RWPE1 (cell line): ENCODE data around the gene IFNW1.
"Not testable (repeated sequence)": the region's sequence is repeated elsewhere in the genome, so short reads cannot be mapped to it uniquely, and the experiment has no call there.

Experiments used
- CTCF ChIA-PET: fragments of 350-600 bp; sonication (Branson Sonifier 250); formaldehyde crosslinking; extraction: SDS; loops from one replicate; lab custom pipeline; 2021; lab: Yijun Ruan, JAX
- POLR2A ChIA-PET: fragments of 400-600 bp; formaldehyde crosslinking; extraction: SDS; loops from one replicate; lab custom pipeline; 2020; ENCODE audit warnings: antibody characterized with exemption; ENCODE audit not compliant: low non-redundant PET; lab: Yijun Ruan, JAX
- DNase-seq: peaks from one replicate; pipeline ENCODE4 v3.0.0; 2012; ENCODE audit warnings: low spot score
- H3K27ac ChIP-seq: fragments of 450-650 bp; 2 replicates; pipeline ENCODE4 v1.5.1; 2017
- TF ChIP-seq, protein P1 (sequence below): fragments of 450-650 bp; conservative IDR thresholded peaks from 2 replicates; pipeline ENCODE4 v1.5.1; 2017; ENCODE audit warnings: low read depth, mild to moderate bottlenecking

Gene IFNW1

GRCh38 chr9:21137020-21137419, 4.6 kb downstream of the IFNW1 start:
- CTCF ChIA-PET = no interaction called here
- H3K27ac ChIP-seq = no peak overlapping the region

GRCh38 chr9:21135736-21136135, 5.9 kb downstream of the IFNW1 start:
- no peak overlapping the region for H3K27ac ChIP-seq
- TF ChIP-seq, protein P1, sequence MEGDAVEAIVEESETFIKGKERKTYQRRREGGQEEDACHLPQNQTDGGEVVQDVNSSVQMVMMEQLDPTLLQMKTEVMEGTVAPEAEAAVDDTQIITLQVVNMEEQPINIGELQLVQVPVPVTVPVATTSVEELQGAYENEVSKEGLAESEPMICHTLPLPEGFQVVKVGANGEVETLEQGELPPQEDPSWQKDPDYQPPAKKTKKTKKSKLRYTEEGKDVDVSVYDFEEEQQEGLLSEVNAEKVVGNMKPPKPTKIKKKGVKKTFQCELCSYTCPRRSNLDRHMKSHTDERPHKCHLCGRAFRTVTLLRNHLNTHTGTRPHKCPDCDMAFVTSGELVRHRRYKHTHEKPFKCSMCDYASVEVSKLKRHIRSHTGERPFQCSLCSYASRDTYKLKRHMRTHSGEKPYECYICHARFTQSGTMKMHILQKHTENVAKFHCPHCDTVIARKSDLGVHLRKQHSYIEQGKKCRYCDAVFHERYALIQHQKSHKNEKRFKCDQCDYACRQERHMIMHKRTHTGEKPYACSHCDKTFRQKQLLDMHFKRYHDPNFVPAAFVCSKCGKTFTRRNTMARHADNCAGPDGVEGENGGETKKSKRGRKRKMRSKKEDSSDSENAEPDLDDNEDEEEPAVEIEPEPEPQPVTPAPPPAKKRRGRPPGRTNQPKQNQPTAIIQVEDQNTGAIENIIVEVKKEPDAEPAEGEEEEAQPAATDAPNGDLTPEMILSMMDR = no peak
- ChIA-PET CTCF (no interaction called here), POLR2A (no interaction called here)
- DNase-seq = no peak

More at GRCh38 chr9:21137020-21137419, 4.6 kb downstream of the IFNW1 start:
- POLR2A ChIA-PET = no interaction called here
- TF ChIP-seq, protein P1 = no peak
- no peak for DNase-seq

- H3K27ac ChIP-seq, POLR2A ChIA-PET, DNase-seq: not testable (repeated sequence)
- CTCF ChIA-PET = interaction anchor here (0.7 kb wide), 1 partner anchor 75 kb away, joined by 3 read pairs; no protein-coding TSS in a partner anchor
Observed at GRCh38 chr9:21128186-21128585, 13.4 kb downstream of the IFNW1 start.

- H3K27ac ChIP-seq = no peak overlapping the region
- ChIA-PET CTCF (no interaction called here), POLR2A (no interaction called here)
- no peak for DNase-seq
- TF ChIP-seq, protein P1 = no peak
Observed at GRCh38 chr9:21121595-21122251, 19.9 kb downstream of the IFNW1 start.

GRCh38 chr9:21121079-21121478, 20.6 kb downstream of the IFNW1 start:
- POLR2A ChIA-PET = no interaction called here
- no peak for DNase-seq
- TF ChIP-seq, protein P1 = no peak
- CTCF ChIA-PET = no interaction called here
- no peak overlapping the region for H3K27ac ChIP-seq

DNA sequence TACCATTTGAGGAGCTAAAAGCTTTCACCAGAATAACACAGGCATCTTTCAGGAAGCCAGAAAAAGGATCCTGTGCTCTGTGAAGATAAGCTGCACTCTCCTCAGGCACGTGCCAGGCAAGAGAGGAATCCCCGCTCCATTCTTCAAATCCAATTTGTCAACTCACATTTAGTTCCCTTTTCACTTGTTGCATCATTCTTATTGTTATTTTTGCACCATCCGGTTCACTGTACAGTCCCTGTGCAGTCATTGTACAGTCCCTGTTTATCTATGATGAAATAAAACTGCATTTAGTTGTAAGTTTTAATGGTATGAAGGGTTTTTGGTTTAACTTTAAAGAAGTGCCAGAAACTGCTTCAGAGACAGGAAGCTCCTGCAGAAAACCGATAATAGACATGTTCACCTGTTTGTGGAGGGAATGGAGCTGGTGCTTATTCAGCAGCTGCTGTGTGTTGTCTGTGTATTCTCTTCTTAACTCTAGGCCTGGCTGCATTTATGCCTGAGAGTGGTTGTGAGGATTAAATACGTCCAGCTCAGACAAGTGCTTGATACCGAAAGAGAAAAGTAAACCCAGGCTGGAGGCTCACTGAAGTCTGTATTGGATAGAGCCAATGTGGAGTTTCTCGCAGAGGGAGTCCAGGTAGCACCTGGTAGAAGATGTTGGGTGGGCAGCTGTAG, 22.4 kb downstream of the IFNW1 start:
- CTCF ChIA-PET = interaction anchor here (1.2 kb wide), 1 partner anchor 9 kb away, joined by 3 read pairs; no protein-coding TSS in a partner anchor
- POLR2A ChIA-PET = no interaction called here
- TF ChIP-seq, protein P1 = no peak
- DNase-seq = no peak
- H3K27ac ChIP-seq = no peak overlapping the region

DNA sequence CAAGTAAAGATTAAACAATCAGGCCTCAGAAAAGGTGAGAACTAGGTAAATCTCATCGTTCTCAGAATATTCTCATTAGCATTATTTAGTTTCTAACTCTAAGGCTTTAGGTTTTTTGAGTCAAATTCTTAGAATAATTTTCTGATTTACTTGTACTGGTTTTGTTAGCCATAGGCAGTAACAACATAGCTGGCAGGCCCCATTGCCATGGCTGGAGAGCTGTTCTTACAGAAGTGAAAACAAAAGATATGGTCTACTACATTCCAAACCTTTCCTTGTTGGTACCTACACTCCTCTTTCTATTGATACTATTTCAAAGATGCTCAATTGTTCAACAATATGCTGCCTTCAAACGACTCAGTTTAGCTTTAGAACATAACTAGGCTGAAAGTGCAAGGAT, 27.3 kb downstream of the IFNW1 start:
- TF ChIP-seq, protein P1 = no peak
- no peak overlapping the region for H3K27ac ChIP-seq
- ChIA-PET CTCF (interaction anchor here (1.3 kb wide), 1 partner anchor 1192 kb away, joined by 3 read pairs; no protein-coding TSS in a partner anchor), POLR2A (no interaction called here)
- DNase-seq = no peak
